B cell (primary cell): ENCODE results near the gene RBM44. TPM values are rescaled to one million over a fixed set of nuclear protein-coding genes. Genes with fewer than 3 reads are reported as not detected.

Experiments used
- ATAC-seq: fragments of 200-7000 bp; cut with Tn5 transposase; one replicate; pipeline ENCODE4 v1.10.0; 2021; ENCODE audit warnings: low read depth, mild to moderate bottlenecking, moderate number of reproducible peaks, moderate library complexity
- CTCF ChIA-PET: fragments of 350-600 bp; sonication (Branson Sonifier 250); formaldehyde crosslinking; loops from one replicate; lab custom pipeline; 2021; ENCODE audit warnings: antibody characterized with exemption, inconsistent platforms; lab: Charles Lee
- POLR2A ChIA-PET: fragments of 350-600 bp; sonication (Branson Sonifier 250); formaldehyde crosslinking; loops from one replicate; lab custom pipeline; 2021; ENCODE audit warnings: antibody characterized with exemption; lab: Charles Lee
- DNase-seq: peaks from one replicate; pipeline ENCODE4 v3.0.0; 2013
- H2AFZ ChIP-seq: 2 replicates; pipeline ENCODE4 v1.6.1; 2012; ENCODE audit warnings: mild to moderate bottlenecking, low read depth, low read length; ENCODE audit not compliant: insufficient read depth, poor library complexity, severe bottlenecking
- H3K27ac ChIP-seq, 2 donors: 1 replicate in 1 of 2; 2 replicates in 1 of 2; pipeline ENCODE4 v1.5.1; 2012 to 2013; ENCODE audit warnings: low read length in 2 of 2, mild to moderate bottlenecking in 2 of 2, moderate library complexity in 1 of 2
- H3K27me3 ChIP-seq, 4 experiments: fragments of 200-600 bp in 1 of 4; sonication (generic) in 1 of 4; replicated peaks in 1 of 4; 1 replicate in 2 of 4; 2 replicates in 2 of 4; pipeline versions ENCODE4 v1.6.1 to v1.7.0; 2013 to 2016; ENCODE audit warnings: low read length in 3 of 4, mild to moderate bottlenecking in 2 of 4, mixed read lengths in 1 of 4, moderate library complexity in 1 of 4; ENCODE audit not compliant: insufficient read depth in 4 of 4, control insufficient read depth in 3 of 4; ENCODE audit errors: control extremely low read depth in 1 of 4
- H3K36me3 ChIP-seq, 2 experiments: replicated peaks in 1 of 2; 1 replicate in 1 of 2; 2 replicates in 1 of 2; pipeline versions ENCODE4 v1.6.1 to v1.7.1; 2013; ENCODE audit warnings: low read length in 1 of 2; ENCODE audit not compliant: insufficient read depth in 2 of 2, control insufficient read depth in 1 of 2; ENCODE audit errors: control extremely low read depth in 1 of 2, extremely low read depth in 1 of 2
- H3K4me1 ChIP-seq, 2 donors: fragments of 200-600 bp in 1 of 2; sonication (generic) in 1 of 2; 1 replicate in 1 of 2; 2 replicates in 1 of 2; pipeline versions ENCODE4 v1.5.1 to v1.6.1; 2013 to 2017; ENCODE audit warnings: low read length in 2 of 2; ENCODE audit not compliant: control insufficient read depth in 2 of 2, insufficient read depth in 2 of 2
- H3K4me2 ChIP-seq: replicated peaks from 2 replicates; pipeline ENCODE3; 2012; ENCODE audit warnings: mild to moderate bottlenecking, low read depth, low read length; ENCODE audit not compliant: poor library complexity, severe bottlenecking
- H3K4me3 ChIP-seq, 5 experiments: fragments of 200-600 bp in 1 of 5; sonication (generic) in 1 of 5; 1 replicate in 3 of 5; 2 replicates in 2 of 5; pipeline versions ENCODE4 v1.5.1 to v1.7.0; 2011 to 2016; ENCODE audit warnings: low read length in 4 of 5, mild to moderate bottlenecking in 4 of 5, low read depth in 2 of 5, control low read depth in 1 of 5, moderate library complexity in 1 of 5; ENCODE audit not compliant: insufficient read depth in 1 of 5; ENCODE audit errors: control extremely low read depth in 1 of 5, extremely low read depth in 1 of 5
- H3K79me2 ChIP-seq: fragments of 200-600 bp; sonication (generic); one replicate; pipeline ENCODE4 v1.6.0; 2016; ENCODE audit warnings: low read length; ENCODE audit not compliant: control insufficient read depth, insufficient read depth
- H3K9ac ChIP-seq: fragments of 200-600 bp; sonication (generic); 2 replicates; pipeline ENCODE4 v1.6.1; 2017; ENCODE audit warnings: mild to moderate bottlenecking, low read length, moderate library complexity
- H3K9me3 ChIP-seq, 3 donors: one replicate each; pipeline versions ENCODE4 v1.6.1 to v1.7.1; 2013; ENCODE audit warnings: low read length in 2 of 3; ENCODE audit not compliant: control insufficient read depth in 2 of 3, insufficient read depth in 1 of 3; ENCODE audit errors: control extremely low read depth in 1 of 3
- H4K20me1 ChIP-seq: 2 replicates; pipeline ENCODE4 v1.6.0; 2012; ENCODE audit warnings: mild to moderate bottlenecking, low read length; ENCODE audit not compliant: insufficient read depth, control insufficient read depth, poor library complexity, severe bottlenecking
- H3K27ac Mint-ChIP-seq: one replicate; pipeline ENCODE4 v1.8.0; 2021; ENCODE audit warnings: mixed read lengths
- H3K27me3 Mint-ChIP-seq: one replicate; pipeline ENCODE4 v1.8.0; 2021; ENCODE audit warnings: mixed read lengths
- H3K4me1 Mint-ChIP-seq: one replicate; pipeline ENCODE4 v1.8.0; 2021; ENCODE audit warnings: mixed read lengths
- H3K4me3 Mint-ChIP-seq: one replicate; pipeline ENCODE4 v1.8.0; 2021; ENCODE audit warnings: mixed read lengths
- H3K9me3 Mint-ChIP-seq: one replicate; pipeline ENCODE4 v1.8.0; 2022; ENCODE audit warnings: mixed read lengths; ENCODE audit not compliant: insufficient read depth
- CTCF ChIP-seq: fragments of 200-600 bp; IDR thresholded peaks from one replicate; pipeline ENCODE4 v1.8.0; 2022; ENCODE audit warnings: antibody characterized with exemption, mild to moderate bottlenecking
- EZH2 ChIP-seq: IDR thresholded peaks from 2 replicates; pipeline ENCODE4 v1.6.1; 2012; ENCODE audit warnings: borderline replicate concordance, low read depth, mild to moderate bottlenecking, moderate library complexity, low read length; ENCODE audit not compliant: insufficient read depth, poor library complexity, severe bottlenecking
- WGBS: methylation state at CpG from one replicate; pipeline ENCODE4 v1.1.5; 2013; ENCODE audit warnings: missing lambda C conversion rate; ENCODE audit not compliant: insufficient coverage; 5-methylcytosine and 5-hydroxymethylcytosine counted together
- intact Hi-C: fragments of 100-400 bp; cut with micrococcal nuclease; formaldehyde crosslinking; loops from one replicate; pipeline ENCODE4 v1.10.0; 2022
- polyA plus RNA-seq: library from polyadenylated mRNA; depleted of rRNA; stranded (reverse); fragments of >200 nt; gene quantifications from 2 replicates; pipeline ENCODE4 v1.2.3, GENCODE V29; 2012
- total RNA-seq, 2 donors: library from RNA; stranded (reverse); fragments of 120-200 nt in 1 of 2; gene quantifications; 1 replicate in 1 of 2; 2 replicates in 1 of 2; pipeline versions ENCODE4 v1.2.3 to v1.2.4, GENCODE V29; 2013 to 2022

The RBM44 gene
- total and polyA plus RNA-seq, 2 donors (not counting 1 experiment from before 2014, with no cell fraction given): 0.39 to 1.3 TPM

GRCh38 chr2:237786936-237787335 lies 11.6 kb upstream of the RBM44 start:
- CTCF ChIA-PET: no interaction called here

GRCh38 chr2:237790353-237790752 lies 8.2 kb upstream of the RBM44 start:
- Mint-ChIP-seq H3K27ac (no peak overlapping the region), H3K4me1 (no peaks in the 10 kb centered on the region), H3K9me3 (peaks cover 6% of the 10 kb centered on the region), H3K4me3 (no peak overlapping the region), H3K27me3 (no peaks in the 10 kb centered on the region)
- Histone ChIP-seq H3K9me3 (peaks cover 2 to 14% (median 12%) of the 10 kb centered on the region in 3 donors), H3K4me2 (no peak overlapping the region), H3K27ac (no peak overlapping the region), H3K27me3 (no peaks in the 10 kb centered on the region), H3K36me3 (no peaks in the 10 kb centered on the region), H3K9ac (no peak overlapping the region), H2AFZ (no peak overlapping the region), H4K20me1 (no peaks in the 10 kb centered on the region), H3K4me1 (no peaks in the 10 kb centered on the region), H3K79me2 (no peaks in the 10 kb centered on the region), H3K4me3 (no peak overlapping the region)
- WGBS: 100% methylated on average over 3 of the region's 4 CpGs
- ChIA-PET POLR2A (no interaction called here), CTCF (interaction anchor here (0.8 kb wide), 1 partner anchor 45 kb away, joined by 3 read pairs; no protein-coding TSS in a partner anchor)
- no peak for ATAC-seq
- no peak for TF ChIP-seq CTCF
- no peak for TF ChIP-seq EZH2
- intact Hi-C loops: no loop called here
- DNase-seq: no peak

More at GRCh38 chr2:237786936-237787335, 11.6 kb upstream of the RBM44 start:
- no peaks in the 10 kb centered on the region for H4K20me1 ChIP-seq
- H3K27me3 Mint-ChIP-seq: no peaks in the 10 kb centered on the region
- 100% methylated on average over 3 of the region's 4 CpGs for WGBS
- no peak overlapping the region for H3K4me3 ChIP-seq
- DNase-seq (no peak), ATAC-seq (no peak)
- no peak for TF ChIP-seq CTCF
- no peak for TF ChIP-seq EZH2
- no peaks in the 10 kb centered on the region for H3K4me1 ChIP-seq
- POLR2A ChIA-PET: no interaction called here
- H3K4me3 Mint-ChIP-seq: no peak overlapping the region
- H3K27me3 ChIP-seq: no peaks in the 10 kb centered on the region
- H2AFZ ChIP-seq: no peak overlapping the region
- no peak overlapping the region for H3K27ac Mint-ChIP-seq
- no peaks in the 10 kb centered on the region for H3K79me2 ChIP-seq
- H3K9me3 ChIP-seq: peaks cover 2 to 26% (median 12%) of the 10 kb centered on the region in 3 donors
- H3K27ac ChIP-seq: no peak overlapping the region
- no peak overlapping the region for H3K4me2 ChIP-seq
- peaks cover 6% of the 10 kb centered on the region for H3K9me3 Mint-ChIP-seq
- peaks cover 2% of the 10 kb centered on the region in 2 experiments for H3K36me3 ChIP-seq
- H3K4me1 Mint-ChIP-seq: no peaks in the 10 kb centered on the region
- intact Hi-C loops: no loop called here
- H3K9ac ChIP-seq: no peak overlapping the region
